ELF-1 (cell line): ENCODE data around the gene TGM5.

Source experiments
- DNase-seq: peaks from one replicate; pipeline ENCODE4 v3.0.0-alpha.2; 2016; ENCODE audit warnings: low read depth, low spot score

Gene TGM5

GRCh38 chr15:43196760-43197548, 69.8 kb downstream of the TGM5 start:
- DNase-seq, result no peak

- no peak for DNase-seq
Measured at GRCh38 chr15:43194795-43195194, 71.9 kb downstream of the TGM5 start.

DNA sequence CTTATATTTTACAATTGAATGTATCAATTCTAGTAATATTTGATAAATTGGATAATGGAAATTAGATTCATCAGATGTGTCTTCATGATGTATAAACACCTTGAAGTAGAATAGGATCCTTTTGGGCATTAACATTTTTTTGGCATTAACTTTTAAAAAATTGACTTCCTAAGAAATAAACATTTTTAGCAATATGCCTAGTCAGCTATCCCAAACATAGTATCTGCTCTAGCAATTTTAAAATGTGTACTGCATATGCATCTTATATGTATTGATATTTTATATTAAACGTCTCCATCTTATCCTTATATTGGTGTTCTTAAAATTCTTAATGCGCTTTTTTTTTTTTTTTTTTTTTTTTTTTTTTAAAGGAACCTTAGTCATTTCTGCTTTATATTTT, 73.0 kb downstream of the TGM5 start:
- DNase-seq, result no peak

GRCh38 chr15:43190178-43190577, 76.5 kb downstream of the TGM5 start:
- no peak for DNase-seq

DNA sequence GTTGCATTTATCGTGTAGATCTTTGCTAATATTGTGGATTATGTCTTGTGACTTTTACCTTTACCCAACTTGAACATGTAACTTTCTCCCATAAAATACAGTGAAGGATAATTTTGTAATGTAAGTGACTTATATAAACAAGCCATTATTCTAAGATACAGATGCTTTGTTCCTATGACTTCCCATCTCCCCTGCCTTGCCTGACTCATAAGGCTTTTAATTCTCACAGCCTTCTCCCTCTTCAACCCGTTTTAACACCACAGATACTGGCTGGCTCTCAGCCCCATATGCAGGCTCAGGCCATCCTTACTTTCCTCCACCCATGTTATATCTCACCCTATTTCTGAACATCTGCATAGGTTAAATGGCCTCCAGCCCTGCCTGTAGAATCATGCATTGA, 77.4 kb downstream of the TGM5 start:
- DNase-seq, result no peak

DNA sequence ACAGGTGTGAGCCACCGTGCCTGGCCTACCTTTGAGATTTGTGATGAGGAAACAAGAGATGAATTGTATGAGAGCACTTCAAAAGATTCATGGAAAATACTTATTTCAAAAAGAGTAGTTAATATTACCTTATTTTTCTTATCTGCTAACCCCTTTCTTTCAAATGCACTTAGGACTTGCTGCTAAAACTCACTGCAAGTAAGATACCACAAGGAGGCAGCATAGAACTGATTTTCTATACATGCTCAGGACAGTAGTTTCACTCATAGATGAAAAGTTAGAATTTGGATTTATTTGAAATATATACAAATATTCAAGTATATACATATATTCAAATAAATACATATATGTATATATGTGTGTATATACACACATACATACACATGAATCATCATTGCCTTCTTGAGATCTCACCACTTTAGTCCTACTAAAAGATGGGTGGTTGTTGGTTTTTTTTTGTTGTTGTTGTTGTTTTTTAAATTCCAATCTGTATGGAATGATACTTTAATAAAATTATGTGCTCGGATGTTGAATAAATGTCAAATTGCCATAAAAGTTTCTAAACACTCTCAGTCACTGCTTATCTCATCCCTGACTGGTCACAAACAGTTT, 79.1 kb downstream of the TGM5 start:
- DNase-seq, result no peak

- DNase-seq, result no peak
Measured at GRCh38 chr15:43186003-43186353, 80.8 kb downstream of the TGM5 start.

GRCh38 chr15:43185157-43186002, 81.3 kb downstream of the TGM5 start, which contains the start of gene CCNDBP1:
Gene CCNDBP1, plus strand, starts transcription at chr15:43185403. Its CDS starts 96 bp downstream, at chr15:43185499.
- DNase-seq, result peak; percentile 97

DNA sequence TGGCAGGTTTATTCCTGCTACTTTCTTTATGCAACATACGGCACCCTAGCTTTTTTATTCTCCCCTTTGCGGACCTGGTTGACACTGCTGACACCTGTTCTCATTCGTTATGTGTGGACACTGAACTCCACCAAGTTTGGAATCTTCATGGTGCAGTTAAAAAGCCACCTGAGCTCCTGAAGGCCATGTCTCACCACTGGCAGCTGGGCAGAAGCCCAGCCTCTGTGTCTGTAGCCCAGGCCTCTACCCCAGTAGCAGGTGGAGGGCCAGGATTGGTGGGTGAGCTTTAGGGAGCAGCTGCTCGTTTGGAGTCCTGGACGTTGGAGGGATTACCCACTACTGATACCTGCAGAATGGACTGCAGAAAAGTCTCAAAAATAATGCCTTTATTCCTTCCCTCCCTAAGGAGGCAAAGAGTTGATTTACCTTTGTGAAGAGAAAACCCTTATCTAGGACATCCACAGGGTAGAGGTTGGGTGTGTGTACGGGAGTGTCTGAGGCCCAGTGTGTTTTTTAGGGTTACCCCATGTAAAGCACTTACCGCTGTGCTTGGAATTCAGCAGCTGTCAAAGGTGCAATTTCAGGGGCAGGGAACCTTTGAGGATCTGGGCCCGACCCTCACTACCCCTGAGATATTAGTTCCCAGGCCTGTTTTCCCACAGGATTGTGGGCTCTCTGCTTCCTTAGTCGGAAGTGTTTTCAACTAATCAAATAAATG, 82.2 kb downstream of the TGM5 start:
- no peak for DNase-seq

DNA sequence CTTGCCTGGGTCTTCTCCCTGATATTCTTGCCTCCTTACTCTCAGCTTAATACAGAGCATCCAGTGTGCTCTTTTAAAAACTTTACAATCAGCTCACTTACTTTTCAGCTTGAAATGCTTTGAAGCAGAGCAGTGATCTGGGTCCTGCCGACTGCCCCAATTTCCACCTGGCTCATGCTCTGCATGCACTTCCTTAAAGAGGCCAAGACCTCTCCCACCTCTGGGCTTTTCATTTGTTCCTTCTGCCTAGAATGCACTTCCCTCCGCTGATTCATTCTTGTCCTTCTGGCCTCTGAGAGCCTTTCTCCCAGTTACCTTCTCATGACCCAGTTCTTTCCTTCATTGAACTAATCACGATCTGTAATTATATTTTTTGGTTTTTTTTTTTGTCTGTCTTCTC, 83.5 kb downstream of the TGM5 start:
- no peak for DNase-seq
